Measurements from ENCODE around the gene CACTIN. TPM values are rescaled to one million over a fixed set of nuclear protein-coding genes. Genes with fewer than 3 reads are reported as not detected.
A peak's percentile ranks its signal among the peaks of the same experiment; 100 is the strongest.

Gene CACTIN
- total and polyA plus RNA-seq, 4 donors: 16.7 to 23.4 (median 18.7) TPM

DNA sequence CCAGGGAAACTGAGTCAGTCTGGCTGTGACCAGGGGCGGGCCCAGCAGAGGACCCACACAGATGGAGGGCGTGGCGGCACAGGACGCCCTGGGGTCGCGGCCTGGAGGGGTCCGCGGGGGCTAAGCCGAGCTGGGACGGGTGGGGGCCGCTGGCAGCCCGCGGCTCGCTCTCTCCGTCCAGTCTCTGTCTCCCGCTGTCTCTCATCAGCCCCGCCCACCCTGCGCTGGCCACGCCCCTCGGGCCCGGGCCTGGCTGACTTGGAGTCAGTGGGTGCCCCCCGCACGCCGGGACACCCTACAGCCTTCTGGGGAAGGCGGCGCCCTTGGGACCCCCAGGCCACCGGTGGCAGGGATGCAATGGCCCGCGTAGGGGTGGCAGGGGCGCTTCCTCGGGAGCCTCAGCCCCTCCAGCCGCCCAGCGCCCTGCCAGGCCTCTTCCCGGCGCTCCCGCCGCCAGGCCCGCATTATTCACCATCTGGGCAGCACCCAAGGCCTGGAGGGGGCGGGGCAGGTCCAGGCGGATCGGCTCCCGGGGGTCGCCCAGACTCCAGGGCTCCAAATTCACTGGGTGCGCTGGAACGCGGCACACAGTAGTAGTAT lies 19.8 kb downstream of the CACTIN start, which contains the start of gene TBXA2R:
TBXA2R (minus strand) TSS at position 186 of the 600 bp plus-strand sequence. CDS start 6,241 bp downstream, outside the sequence.
- Histone ChIP-seq H3K27ac (ENCODE audit: low read depth in 1 of 2, low read length in 1 of 2) (peak within 1 kb of the TSS; percentile 81 to 84), H3K4me1 (ENCODE audit: control insufficient read depth in 5 of 5, insufficient read depth in 5 of 5, low read length in 5 of 5) (peaks cover 0 to 40% (median 11%) of the 10 kb centered on the region in 5 donors), H3K9me3 (ENCODE audit: control insufficient read depth in 4 of 4, insufficient read depth in 3 of 4, low read length in 3 of 4) (peaks cover 0 to 2% (median 0%) of the 10 kb centered on the region in 4 donors), H3K36me3 (ENCODE audit: control insufficient read depth in 4 of 4, insufficient read depth in 4 of 4, low read length in 4 of 4) (peaks cover under 1 to 14% (median 4%) of the 10 kb centered on the region in 4 donors), H3K4me3 (peak within 1 kb of the TSS; percentile 46), H3K9ac (ENCODE audit: insufficient read depth in 1 of 2, low read length in 2 of 2) (peak within 1 kb of the TSS in 1 of 2 donors; percentile 40), H3K27me3 (ENCODE audit: control insufficient read depth in 3 of 3, insufficient read depth in 3 of 3, low read length in 2 of 3) (peaks cover 0 to 15% (median 0%) of the 10 kb centered on the region in 3 donors)
- TF ChIP-seq, protein P1, sequence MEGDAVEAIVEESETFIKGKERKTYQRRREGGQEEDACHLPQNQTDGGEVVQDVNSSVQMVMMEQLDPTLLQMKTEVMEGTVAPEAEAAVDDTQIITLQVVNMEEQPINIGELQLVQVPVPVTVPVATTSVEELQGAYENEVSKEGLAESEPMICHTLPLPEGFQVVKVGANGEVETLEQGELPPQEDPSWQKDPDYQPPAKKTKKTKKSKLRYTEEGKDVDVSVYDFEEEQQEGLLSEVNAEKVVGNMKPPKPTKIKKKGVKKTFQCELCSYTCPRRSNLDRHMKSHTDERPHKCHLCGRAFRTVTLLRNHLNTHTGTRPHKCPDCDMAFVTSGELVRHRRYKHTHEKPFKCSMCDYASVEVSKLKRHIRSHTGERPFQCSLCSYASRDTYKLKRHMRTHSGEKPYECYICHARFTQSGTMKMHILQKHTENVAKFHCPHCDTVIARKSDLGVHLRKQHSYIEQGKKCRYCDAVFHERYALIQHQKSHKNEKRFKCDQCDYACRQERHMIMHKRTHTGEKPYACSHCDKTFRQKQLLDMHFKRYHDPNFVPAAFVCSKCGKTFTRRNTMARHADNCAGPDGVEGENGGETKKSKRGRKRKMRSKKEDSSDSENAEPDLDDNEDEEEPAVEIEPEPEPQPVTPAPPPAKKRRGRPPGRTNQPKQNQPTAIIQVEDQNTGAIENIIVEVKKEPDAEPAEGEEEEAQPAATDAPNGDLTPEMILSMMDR (IDR thresholded peaks at IDR 0.05; ENCODE audit: control extremely low read depth, extremely low read depth): no peak
- DNase-seq (peak; percentile 49 to 68 (median 65)), ATAC-seq (ENCODE audit: insufficient read depth, low FRiP score) (peak; percentile 30)
- 2 to 3% methylated on average over 35 to 46 of the region's 46 CpGs for WGBS, 2 donors

DNA sequence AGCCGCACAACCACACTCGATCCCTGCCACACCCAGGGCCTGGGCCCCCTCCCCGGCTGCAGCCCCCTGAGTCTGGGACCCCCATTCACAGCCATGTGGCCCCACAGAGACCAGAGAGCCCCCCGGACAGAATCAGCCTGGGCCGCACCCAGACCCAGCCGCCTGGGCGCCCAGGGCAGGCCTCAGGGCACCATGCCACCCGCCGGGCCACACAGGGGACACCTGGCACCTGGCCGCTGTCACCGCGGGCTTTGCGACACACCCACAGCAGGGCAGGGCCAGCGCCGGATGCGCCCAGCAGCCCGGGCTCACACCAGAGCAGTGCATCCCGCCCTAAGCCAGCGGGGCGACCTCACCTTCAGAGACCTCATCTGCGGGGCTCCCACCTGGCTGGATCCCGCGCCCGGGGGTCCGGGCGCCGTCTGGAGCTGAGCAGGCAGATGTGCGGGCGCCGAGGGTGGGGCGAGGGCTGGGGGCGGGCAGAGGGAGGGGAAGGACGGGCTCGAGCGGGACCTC lies 20.4 kb downstream of the CACTIN start:
- peak overlapping the region; percentile 81 to 84 for H3K27ac ChIP-seq (ENCODE audit: low read depth in 1 of 2, low read length in 1 of 2)
- H3K4me1 ChIP-seq (ENCODE audit: control insufficient read depth in 5 of 5, insufficient read depth in 5 of 5, low read length in 5 of 5): peaks cover 0 to 40% (median 11%) of the 10 kb centered on the region in 5 donors
- peaks cover 0 to 9% (median 2%) of the 10 kb centered on the region in 4 donors for H3K36me3 ChIP-seq (ENCODE audit: control insufficient read depth in 4 of 4, insufficient read depth in 4 of 4, low read length in 4 of 4)
- H3K9ac ChIP-seq (ENCODE audit: insufficient read depth in 1 of 2, low read length in 2 of 2): peak overlapping the region in 1 of 2 donors; percentile 40
- peaks cover 0 to 15% (median 0%) of the 10 kb centered on the region in 3 donors for H3K27me3 ChIP-seq (ENCODE audit: control insufficient read depth in 3 of 3, insufficient read depth in 3 of 3, low read length in 2 of 3)
- ATAC-seq (ENCODE audit: insufficient read depth, low FRiP score) (no peak), DNase-seq (no peak)
- H3K9me3 ChIP-seq (ENCODE audit: control insufficient read depth in 4 of 4, insufficient read depth in 3 of 4, low read length in 3 of 4): no peaks in the 10 kb centered on the region
- peak overlapping the region; percentile 46 for H3K4me3 ChIP-seq
- 5% methylated on average over 30 to 35 of the region's 35 CpGs for WGBS, 2 donors
- TF ChIP-seq, protein P1 (IDR thresholded peaks at IDR 0.05; ENCODE audit: control extremely low read depth, extremely low read depth): no peak

DNA sequence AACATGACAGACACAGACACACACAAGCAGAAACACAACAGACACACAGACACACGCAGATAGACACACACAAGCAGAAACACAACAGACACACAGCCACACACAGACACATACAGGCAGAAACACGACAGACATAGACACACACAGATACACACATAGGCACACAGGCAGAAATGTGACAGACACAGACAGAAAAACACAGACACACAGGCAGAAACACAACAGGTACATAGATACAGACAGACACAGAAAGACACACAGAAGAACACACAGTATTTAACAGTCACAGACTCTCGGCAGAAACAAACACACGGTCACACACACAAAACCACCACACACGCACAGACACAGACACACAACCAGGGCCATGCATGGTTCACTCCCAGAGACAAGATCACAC lies 20.8 kb downstream of the CACTIN start:
- DNase-seq: no peak
- 44 to 48% methylated on average over 5 of the region's 5 CpGs for WGBS, 2 donors
- no peaks in the 10 kb centered on the region for H3K9me3 ChIP-seq (ENCODE audit: control insufficient read depth in 4 of 4, insufficient read depth in 3 of 4, low read length in 3 of 4)
- peaks cover 0 to 5% (median 0%) of the 10 kb centered on the region in 4 donors for H3K36me3 ChIP-seq (ENCODE audit: control insufficient read depth in 4 of 4, insufficient read depth in 4 of 4, low read length in 4 of 4)
- H3K4me1 ChIP-seq (ENCODE audit: control insufficient read depth in 5 of 5, insufficient read depth in 5 of 5, low read length in 5 of 5): peaks cover 0 to 40% (median 11%) of the 10 kb centered on the region in 5 donors
- H3K27me3 ChIP-seq (ENCODE audit: control insufficient read depth in 3 of 3, insufficient read depth in 3 of 3, low read length in 2 of 3): peaks cover 0 to 15% (median 0%) of the 10 kb centered on the region in 3 donors
- peak overlapping the region; percentile 23 for H3K4me3 ChIP-seq
- no peak overlapping the region for H3K27ac ChIP-seq (ENCODE audit: low read depth in 1 of 2, low read length in 1 of 2)
- TF ChIP-seq, protein P1 (IDR thresholded peaks at IDR 0.05; ENCODE audit: control extremely low read depth, extremely low read depth): no peak
- H3K9ac ChIP-seq (ENCODE audit: insufficient read depth in 1 of 2, low read length in 2 of 2): peak overlapping the region in 1 of 2 donors; percentile 40
- no peak for ATAC-seq (ENCODE audit: insufficient read depth, low FRiP score)
